Caco-2 (cell line): Measurements from ENCODE around the gene CELA1. TPM values are rescaled to one million over a fixed set of nuclear protein-coding genes. Genes with fewer than 3 reads are reported as not detected.

Experiments
- Bru-seq: library from RNA; stranded (reverse); fragments of 400-500 nt; gene quantifications from one replicate; lab custom pipeline; 2021; lab: Mats Ljungman, UMichigan
- BruChase-seq, 2 experiments: library from RNA; stranded (reverse); fragments of 400-500 nt; gene quantifications; one replicate each; lab custom pipeline; 2021; lab: Mats Ljungman, UMichigan
- BruUV-seq: library from RNA; stranded (reverse); fragments of 400-500 nt; replicated peaks from 2 replicates; lab custom pipeline; 2021; lab: Mats Ljungman, UMichigan
- CTCF ChIA-PET: fragments of 300-600 bp; sonication (Branson Sonifier 250); formaldehyde crosslinking; loops from one replicate; lab custom pipeline; 2022; ENCODE audit warnings: antibody characterized with exemption; lab: Charles Lee
- POLR2A ChIA-PET: fragments of 300-600 bp; sonication (Branson Sonifier 250); formaldehyde crosslinking; loops from one replicate; lab custom pipeline; 2022; ENCODE audit warnings: antibody characterized with exemption; lab: Charles Lee
- DNase-seq, 2 experiments: peaks; one replicate each; pipeline versions ENCODE4 v3.0.0 to v3.0.0-alpha.2; 2020 to 2022
- H3K27me3 ChIP-seq: replicated peaks from 2 replicates; pipeline ENCODE4 v1.6.0; 2011; ENCODE audit warnings: low read length; ENCODE audit not compliant: control insufficient read depth, insufficient read depth
- H3K36me3 ChIP-seq: 2 replicates; pipeline ENCODE4 v1.5.1; 2011; ENCODE audit warnings: low read length; ENCODE audit not compliant: control insufficient read depth, insufficient read depth
- H3K4me1 ChIP-seq: fragments of 250-450 bp; sonication (Bioruptor Pico); 2 replicates; pipeline ENCODE4 v1.5.1; 2020; ENCODE audit warnings: mild to moderate bottlenecking
- H3K4me3 ChIP-seq: 2 replicates; pipeline ENCODE4 v1.5.1; 2011; ENCODE audit warnings: low read depth, mild to moderate bottlenecking, control low read depth, low read length
- H3K9me3 ChIP-seq: fragments of 250-450 bp; sonication (Bioruptor Pico); 2 replicates; pipeline ENCODE4 v1.5.1; 2020; ENCODE audit warnings: mild to moderate bottlenecking, moderate library complexity
- H3K27ac Mint-ChIP-seq: one replicate; pipeline ENCODE4 v1.8.0; 2022; ENCODE audit warnings: mixed read lengths; ENCODE audit not compliant: unreplicated experiment
- H3K27me3 Mint-ChIP-seq: one replicate; pipeline ENCODE4 v1.8.0; 2022; ENCODE audit warnings: mixed read lengths; ENCODE audit not compliant: insufficient read depth, unreplicated experiment
- H3K36me3 Mint-ChIP-seq: one replicate; pipeline ENCODE4 v1.8.0; 2022; ENCODE audit warnings: mild to moderate bottlenecking, mixed read lengths; ENCODE audit not compliant: insufficient read depth, unreplicated experiment
- H3K4me1 Mint-ChIP-seq: one replicate; pipeline ENCODE4 v1.8.0; 2022; ENCODE audit warnings: low read depth, mixed read lengths; ENCODE audit not compliant: unreplicated experiment
- H3K4me3 Mint-ChIP-seq: one replicate; pipeline ENCODE4 v1.8.0; 2022; ENCODE audit warnings: mild to moderate bottlenecking, moderate library complexity, mixed read lengths; ENCODE audit not compliant: unreplicated experiment
- H3K9me3 Mint-ChIP-seq: one replicate; pipeline ENCODE4 v1.8.0; 2022; ENCODE audit warnings: mixed read lengths; ENCODE audit not compliant: unreplicated experiment
- intact Hi-C: fragments of 100-400 bp; cut with micrococcal nuclease; formaldehyde crosslinking; loops from one replicate; pipeline ENCODE4 v1.10.0; 2022; ENCODE audit not compliant: unreplicated experiment
- long read RNA-seq: library from polyadenylated mRNA; stranded (forward); transcript quantifications from one replicate; pipeline ENCODE4 v2.0.0, GENCODE V29; 2022
- total RNA-seq: library from RNA; stranded (reverse); gene quantifications from 2 replicates; pipeline ENCODE4 v1.2.3, GENCODE V29; 2022
- TF ChIP-seq, protein P1 (sequence below), 2 experiments: fragments of 200-600 bp in 1 of 2; IDR thresholded peaks; 1 replicate in 1 of 2; 2 replicates in 1 of 2; pipeline versions ENCODE4 v1.5.1 to v1.8.0; 2011 to 2022; ENCODE audit warnings: antibody characterized with exemption in 1 of 2, control low read depth in 1 of 2, inconsistent platforms in 1 of 2, low read depth in 1 of 2, low read length in 1 of 2, mild to moderate bottlenecking in 1 of 2, moderate library complexity in 1 of 2; ENCODE audit not compliant: insufficient read depth in 1 of 2, severe bottlenecking in 1 of 2, unreplicated experiment in 1 of 2

Gene CELA1
- total RNA-seq (not detected in 2 replicates), Bru-seq, nascent RNA (percentile 14 among the genes with signal in this experiment), BruChase-seq, experiment 1, labeled RNA remaining after a 2-hour chase (percentile 5 among the genes with signal in this experiment), BruChase-seq, experiment 2, labeled RNA remaining after a 6-hour chase (percentile 4 among the genes with signal in this experiment)
- long read RNA-seq, result 0 reads

- peaks cover 8% of the 10 kb centered on the region for H3K36me3 Mint-ChIP-seq
- BruUV-seq, result no TSS peak
- ChIA-PET POLR2A (no interaction called here), CTCF (no interaction called here)
- H3K27ac Mint-ChIP-seq, result no peak within 1 kb of the TSS
- no peaks in the 10 kb centered on the region for H3K9me3 Mint-ChIP-seq
- no peak for DNase-seq
- intact Hi-C loops, result loop anchor here (10.0 kb wide), 1 partner anchor 522 kb away; no protein-coding TSS in a partner anchor
- peaks cover 18% of the 10 kb centered on the region for H3K4me1 Mint-ChIP-seq
- no peaks in the 10 kb centered on the region for H3K9me3 ChIP-seq
- H3K36me3 ChIP-seq, result no peaks in the 10 kb centered on the region; the same call in 1 of the 2 replicates
- H3K27me3 ChIP-seq, result no peaks in the 10 kb centered on the region
- peaks cover 11% of the 10 kb centered on the region; the same call in 1 of the 2 replicates for H3K4me1 ChIP-seq
- TF ChIP-seq, protein P1, sequence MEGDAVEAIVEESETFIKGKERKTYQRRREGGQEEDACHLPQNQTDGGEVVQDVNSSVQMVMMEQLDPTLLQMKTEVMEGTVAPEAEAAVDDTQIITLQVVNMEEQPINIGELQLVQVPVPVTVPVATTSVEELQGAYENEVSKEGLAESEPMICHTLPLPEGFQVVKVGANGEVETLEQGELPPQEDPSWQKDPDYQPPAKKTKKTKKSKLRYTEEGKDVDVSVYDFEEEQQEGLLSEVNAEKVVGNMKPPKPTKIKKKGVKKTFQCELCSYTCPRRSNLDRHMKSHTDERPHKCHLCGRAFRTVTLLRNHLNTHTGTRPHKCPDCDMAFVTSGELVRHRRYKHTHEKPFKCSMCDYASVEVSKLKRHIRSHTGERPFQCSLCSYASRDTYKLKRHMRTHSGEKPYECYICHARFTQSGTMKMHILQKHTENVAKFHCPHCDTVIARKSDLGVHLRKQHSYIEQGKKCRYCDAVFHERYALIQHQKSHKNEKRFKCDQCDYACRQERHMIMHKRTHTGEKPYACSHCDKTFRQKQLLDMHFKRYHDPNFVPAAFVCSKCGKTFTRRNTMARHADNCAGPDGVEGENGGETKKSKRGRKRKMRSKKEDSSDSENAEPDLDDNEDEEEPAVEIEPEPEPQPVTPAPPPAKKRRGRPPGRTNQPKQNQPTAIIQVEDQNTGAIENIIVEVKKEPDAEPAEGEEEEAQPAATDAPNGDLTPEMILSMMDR (IDR thresholded peaks at IDR 0.05; ENCODE audit: insufficient read depth in 1 of 2, low read depth in 1 of 2, low read length in 1 of 2, severe bottlenecking in 1 of 2, unreplicated experiment in 1 of 2), result no peak
- H3K27me3 Mint-ChIP-seq, result no peaks in the 10 kb centered on the region
- no peak within 1 kb of the TSS for H3K4me3 Mint-ChIP-seq
- no peak within 1 kb of the TSS for H3K4me3 ChIP-seq
These were observed at the start of gene CELA1 for GRCh38 chr12:51346581-51346980. Gene CELA1 (minus strand): TSS chr12:51346679. CDS start chr12:51346638, 41 bp downstream.

GRCh38 chr12:51395283-51396230 is 49.1 kb upstream of the CELA1 start:
- H3K27ac Mint-ChIP-seq, result peak overlapping the region; percentile 99
- CTCF ChIA-PET, result interaction anchor here (0.5 to 1.1 kb wide), 4 partner anchors 26 to 737 kb away, joined by 3 to 4 read pairs (median 3); no protein-coding TSS in a partner anchor
- peak; percentile 37 to 69 for DNase-seq
- H3K9me3 Mint-ChIP-seq, result no peaks in the 10 kb centered on the region
- no peaks in the 10 kb centered on the region for H3K36me3 ChIP-seq
- POLR2A ChIA-PET, result no interaction called here
- no peaks in the 10 kb centered on the region for H3K9me3 ChIP-seq
- H3K4me1 ChIP-seq, result peaks cover 68% of the 10 kb centered on the region
- TF ChIP-seq, protein P1 (IDR thresholded peaks at IDR 0.05; ENCODE audit: insufficient read depth in 1 of 2, low read depth in 1 of 2, low read length in 1 of 2, severe bottlenecking in 1 of 2, unreplicated experiment in 1 of 2), result no peak
- intact Hi-C loops, result no loop called here
- peaks cover 56% of the 10 kb centered on the region for H3K36me3 Mint-ChIP-seq
- H3K27me3 ChIP-seq, result no peaks in the 10 kb centered on the region
- no peaks in the 10 kb centered on the region for H3K27me3 Mint-ChIP-seq
- no peak overlapping the region for H3K4me3 ChIP-seq
- no TSS peak for BruUV-seq
- peak overlapping the region; percentile 29 for H3K4me3 Mint-ChIP-seq
- H3K4me1 Mint-ChIP-seq, result peaks cover 62% of the 10 kb centered on the region
